ENCODE data around the gene SP9.

Gene SP9

GRCh38 chr2:174338671-174339560, 4.2 kb downstream of the SP9 start:
- Histone ChIP-seq H3K36me3 (ENCODE audit: control insufficient read depth in 5 of 5, insufficient read depth in 5 of 5, low read length in 5 of 5) (no peaks in the 10 kb centered on the region), H3K27ac (ENCODE audit: low read depth, low read length) (no peak overlapping the region), H3K4me1 (ENCODE audit: control insufficient read depth in 5 of 5, insufficient read depth in 5 of 5, low read length in 5 of 5) (peaks cover 0 to 70% (median 56%) of the 10 kb centered on the region in 5 donors), H3K9me3 (ENCODE audit: control insufficient read depth in 5 of 5, low read length in 5 of 5) (no peaks in the 10 kb centered on the region), H3K4me3 (ENCODE audit: low read depth in 1 of 5, low read length in 5 of 5) (no peak overlapping the region), H3K9ac (ENCODE audit: low read length in 5 of 5) (no peak overlapping the region), H3K27me3 (ENCODE audit: control insufficient read depth in 5 of 5, insufficient read depth in 4 of 5, low read length in 5 of 5) (peaks cover 52 to 88% (median 81%) of the 10 kb centered on the region in 5 donors)

DNA sequence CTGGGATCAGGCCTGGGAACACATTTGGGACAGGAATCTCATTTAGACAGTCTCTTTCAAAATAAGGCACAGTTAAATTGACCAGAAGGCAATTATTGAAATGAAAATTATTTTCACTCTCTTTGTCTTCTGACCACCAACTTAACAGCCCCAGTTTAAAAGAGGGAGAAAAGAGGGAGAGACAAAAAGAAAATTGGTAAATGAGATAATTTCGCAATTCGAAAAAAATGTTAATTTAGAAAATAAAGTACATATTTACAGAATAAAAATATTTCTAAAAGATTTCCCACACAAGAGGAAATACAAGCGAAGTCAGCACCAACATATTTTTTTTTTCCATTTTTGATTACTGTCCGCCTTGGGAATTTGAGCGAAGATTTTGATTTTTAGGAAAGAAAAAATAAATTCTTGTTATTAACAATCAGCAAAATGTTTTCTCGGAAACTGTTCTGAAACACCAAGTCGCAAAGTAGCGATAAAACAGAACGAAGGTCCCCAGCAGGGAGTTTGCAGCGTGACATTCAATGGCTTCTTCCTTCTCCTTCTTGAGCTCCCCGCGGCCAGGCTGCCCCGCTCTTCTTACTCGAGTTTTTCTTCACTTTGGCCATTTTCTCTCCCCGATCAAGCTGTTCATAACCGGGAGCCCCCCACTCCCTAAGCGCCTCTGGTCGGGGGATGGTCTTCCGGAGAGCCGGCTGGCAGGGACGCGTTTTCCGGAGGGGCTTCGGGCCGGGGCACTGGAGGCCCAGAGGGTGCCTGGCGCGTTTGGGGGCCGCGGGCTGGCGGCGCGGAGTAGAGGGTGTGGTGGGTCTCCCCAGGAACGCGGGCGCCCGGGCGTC, 5.0 kb downstream of the SP9 start:
- H3K4me3 ChIP-seq (ENCODE audit: low read depth in 1 of 5, low read length in 5 of 5): peak overlapping the region in 1 of 5 donors; percentile 41
- H3K9me3 ChIP-seq (ENCODE audit: control insufficient read depth in 5 of 5, low read length in 5 of 5): no peaks in the 10 kb centered on the region
- H3K27ac ChIP-seq (ENCODE audit: low read depth, low read length): no peak overlapping the region
- peaks cover 50 to 91% (median 79%) of the 10 kb centered on the region in 5 donors for H3K27me3 ChIP-seq (ENCODE audit: control insufficient read depth in 5 of 5, insufficient read depth in 4 of 5, low read length in 5 of 5)
- no peaks in the 10 kb centered on the region for H3K36me3 ChIP-seq (ENCODE audit: control insufficient read depth in 5 of 5, insufficient read depth in 5 of 5, low read length in 5 of 5)
- no peak overlapping the region for H3K9ac ChIP-seq (ENCODE audit: low read length in 5 of 5)
- H3K4me1 ChIP-seq (ENCODE audit: control insufficient read depth in 5 of 5, insufficient read depth in 5 of 5, low read length in 5 of 5): peaks cover 0 to 68% (median 53%) of the 10 kb centered on the region in 5 donors

- H3K36me3 ChIP-seq (ENCODE audit: control insufficient read depth in 5 of 5, insufficient read depth in 5 of 5, low read length in 5 of 5): no peaks in the 10 kb centered on the region
- peaks cover 0 to 59% (median 44%) of the 10 kb centered on the region in 5 donors for H3K4me1 ChIP-seq (ENCODE audit: control insufficient read depth in 5 of 5, insufficient read depth in 5 of 5, low read length in 5 of 5)
- peaks cover 47 to 84% (median 70%) of the 10 kb centered on the region in 5 donors for H3K27me3 ChIP-seq (ENCODE audit: control insufficient read depth in 5 of 5, insufficient read depth in 4 of 5, low read length in 5 of 5)
- H3K9me3 ChIP-seq (ENCODE audit: control insufficient read depth in 5 of 5, low read length in 5 of 5): no peaks in the 10 kb centered on the region
- no peak overlapping the region for H3K27ac ChIP-seq (ENCODE audit: low read depth, low read length)
- H3K4me3 ChIP-seq (ENCODE audit: low read depth in 1 of 5, low read length in 5 of 5): peak overlapping the region in 1 of 5 donors; percentile 41
- no peak overlapping the region for H3K9ac ChIP-seq (ENCODE audit: low read length in 5 of 5)
These were observed 5.9 kb downstream of the SP9 start for GRCh38 chr2:174340400-174341292.

DNA sequence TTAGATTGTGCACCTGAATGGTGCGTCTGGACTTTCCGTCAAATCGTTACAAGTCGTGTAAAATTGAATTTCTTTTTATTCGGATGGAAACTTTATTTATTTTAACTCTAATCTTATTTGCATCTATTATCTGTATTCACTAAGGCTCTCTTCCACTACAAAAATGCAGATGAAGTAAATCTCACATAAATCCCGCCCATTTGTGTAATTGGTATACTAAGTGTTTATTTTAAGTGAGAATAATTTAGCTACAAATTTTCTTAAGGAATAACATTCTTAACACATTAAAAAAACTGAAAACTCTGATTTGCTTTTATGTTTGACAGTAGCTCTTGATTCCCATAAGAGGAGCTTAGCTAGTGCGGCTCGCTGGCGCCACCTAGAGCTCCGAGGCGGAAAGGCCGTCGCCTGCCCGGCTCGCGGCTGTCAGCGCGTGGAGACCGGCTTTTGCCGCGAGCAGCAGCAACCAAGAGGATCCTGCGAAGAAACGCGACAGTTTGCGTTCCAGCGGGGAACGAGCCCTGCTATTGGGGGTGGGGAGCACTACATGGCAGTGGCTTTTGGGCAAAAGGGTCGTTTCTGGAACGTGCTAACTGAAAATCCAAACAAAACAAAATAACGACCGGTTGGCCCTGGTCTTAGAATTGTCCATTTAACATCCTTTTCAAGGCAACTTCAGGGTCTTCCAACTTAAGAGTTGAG, 6.7 kb downstream of the SP9 start:
- Histone ChIP-seq H3K27ac (ENCODE audit: low read depth, low read length) (no peak overlapping the region), H3K36me3 (ENCODE audit: control insufficient read depth in 5 of 5, insufficient read depth in 5 of 5, low read length in 5 of 5) (no peaks in the 10 kb centered on the region), H3K27me3 (ENCODE audit: control insufficient read depth in 5 of 5, insufficient read depth in 4 of 5, low read length in 5 of 5) (peaks cover 43 to 77% (median 62%) of the 10 kb centered on the region in 5 donors), H3K4me1 (ENCODE audit: control insufficient read depth in 5 of 5, insufficient read depth in 5 of 5, low read length in 5 of 5) (peaks cover 0 to 51% (median 36%) of the 10 kb centered on the region in 5 donors), H3K9ac (ENCODE audit: low read length in 5 of 5) (no peak overlapping the region), H3K9me3 (ENCODE audit: control insufficient read depth in 5 of 5, low read length in 5 of 5) (no peaks in the 10 kb centered on the region), H3K4me3 (ENCODE audit: low read depth in 1 of 5, low read length in 5 of 5) (peak overlapping the region; percentile 12 to 52 (median 14))

GRCh38 chr2:174341995-174342685, 7.4 kb downstream of the SP9 start:
- Histone ChIP-seq H3K9me3 (ENCODE audit: control insufficient read depth in 5 of 5, low read length in 5 of 5) (peaks cover 0 to 2% (median 0%) of the 10 kb centered on the region in 5 donors), H3K4me1 (ENCODE audit: control insufficient read depth in 5 of 5, insufficient read depth in 5 of 5, low read length in 5 of 5) (peaks cover 0 to 44% (median 30%) of the 10 kb centered on the region in 5 donors), H3K9ac (ENCODE audit: low read length in 5 of 5) (no peak overlapping the region), H3K4me3 (ENCODE audit: low read depth in 1 of 5, low read length in 5 of 5) (peak overlapping the region in 3 of 5 donors; percentile 12 to 52 (median 13)), H3K27me3 (ENCODE audit: control insufficient read depth in 5 of 5, insufficient read depth in 4 of 5, low read length in 5 of 5) (peaks cover 43 to 72% (median 57%) of the 10 kb centered on the region in 5 donors), H3K36me3 (ENCODE audit: control insufficient read depth in 5 of 5, insufficient read depth in 5 of 5, low read length in 5 of 5) (peaks cover 0 to 4% (median 1%) of the 10 kb centered on the region in 5 donors), H3K27ac (ENCODE audit: low read depth, low read length) (no peak overlapping the region)

- no peak overlapping the region for H3K27ac ChIP-seq (ENCODE audit: low read depth, low read length)
- H3K36me3 ChIP-seq (ENCODE audit: control insufficient read depth in 5 of 5, insufficient read depth in 5 of 5, low read length in 5 of 5): peaks cover 0 to 6% (median 3%) of the 10 kb centered on the region in 5 donors
- peaks cover 38 to 65% (median 52%) of the 10 kb centered on the region in 5 donors for H3K27me3 ChIP-seq (ENCODE audit: control insufficient read depth in 5 of 5, insufficient read depth in 4 of 5, low read length in 5 of 5)
- H3K9ac ChIP-seq (ENCODE audit: low read length in 5 of 5): no peak overlapping the region
- peaks cover 0 to 39% (median 25%) of the 10 kb centered on the region in 5 donors for H3K4me1 ChIP-seq (ENCODE audit: control insufficient read depth in 5 of 5, insufficient read depth in 5 of 5, low read length in 5 of 5)
- H3K9me3 ChIP-seq (ENCODE audit: control insufficient read depth in 5 of 5, low read length in 5 of 5): peaks cover 0 to 3% (median 0%) of the 10 kb centered on the region in 5 donors
- no peak overlapping the region for H3K4me3 ChIP-seq (ENCODE audit: low read depth in 1 of 5, low read length in 5 of 5)
These were observed 8.1 kb downstream of the SP9 start for GRCh38 chr2:174342686-174343342.

GRCh38 chr2:174343343-174343622, 8.5 kb downstream of the SP9 start:
- H3K27me3 ChIP-seq (ENCODE audit: control insufficient read depth in 5 of 5, insufficient read depth in 4 of 5, low read length in 5 of 5): peaks cover 38 to 60% (median 49%) of the 10 kb centered on the region in 5 donors
- H3K4me3 ChIP-seq (ENCODE audit: low read depth in 1 of 5, low read length in 5 of 5): no peak overlapping the region
- no peak overlapping the region for H3K27ac ChIP-seq (ENCODE audit: low read depth, low read length)
- peaks cover 0 to 39% (median 24%) of the 10 kb centered on the region in 5 donors for H3K4me1 ChIP-seq (ENCODE audit: control insufficient read depth in 5 of 5, insufficient read depth in 5 of 5, low read length in 5 of 5)
- peaks cover 3 to 11% (median 7%) of the 10 kb centered on the region in 5 donors for H3K36me3 ChIP-seq (ENCODE audit: control insufficient read depth in 5 of 5, insufficient read depth in 5 of 5, low read length in 5 of 5)
- no peak overlapping the region for H3K9ac ChIP-seq (ENCODE audit: low read length in 5 of 5)
- H3K9me3 ChIP-seq (ENCODE audit: control insufficient read depth in 5 of 5, low read length in 5 of 5): peaks cover 0 to 3% (median 0%) of the 10 kb centered on the region in 5 donors

DNA sequence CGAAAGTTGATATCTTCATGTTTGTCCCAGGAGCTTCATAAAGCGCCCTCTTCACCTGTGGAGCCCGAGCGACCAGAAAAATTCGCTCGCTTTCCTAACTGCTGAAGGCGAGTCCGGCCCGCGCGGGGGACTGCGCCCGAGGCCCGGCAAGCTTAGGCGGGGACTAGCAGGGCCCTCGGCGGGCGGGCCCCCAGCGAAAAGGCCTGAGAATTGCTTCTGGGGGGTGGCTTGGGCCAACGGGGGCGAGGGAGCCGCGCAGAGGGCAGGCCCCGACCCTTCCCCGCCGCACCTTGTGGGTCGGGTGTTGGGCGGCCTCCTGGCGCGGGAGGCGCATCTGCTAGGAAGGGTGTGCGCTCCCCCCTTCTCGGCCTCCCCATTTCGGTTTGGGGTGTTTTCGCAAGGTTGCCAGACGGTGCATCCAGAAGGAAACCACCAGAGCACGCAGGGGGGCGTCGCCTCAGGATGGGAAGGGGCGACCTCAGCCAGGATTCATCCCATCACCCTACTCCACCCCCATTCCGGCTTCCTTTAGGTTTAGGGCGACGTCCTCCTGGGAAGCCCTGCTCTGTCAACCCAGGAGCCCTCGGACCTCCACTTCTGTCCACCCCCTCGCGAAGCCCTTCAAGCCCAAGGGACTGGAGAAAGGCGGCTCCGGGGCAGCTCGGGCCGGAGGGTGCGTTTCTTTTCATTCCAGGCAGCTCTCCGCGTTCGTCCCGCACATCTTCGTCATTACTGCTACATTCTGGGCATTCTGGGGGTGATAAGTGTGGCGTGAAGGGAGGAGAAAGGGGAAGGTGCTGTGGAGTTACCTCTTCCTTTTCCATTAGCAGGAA, 9.1 kb downstream of the SP9 start:
- H3K27ac ChIP-seq (ENCODE audit: low read depth, low read length): no peak overlapping the region
- no peak overlapping the region for H3K4me3 ChIP-seq (ENCODE audit: low read depth in 1 of 5, low read length in 5 of 5)
- no peak overlapping the region for H3K9ac ChIP-seq (ENCODE audit: low read length in 5 of 5)
- peaks cover 0 to 3% (median 0%) of the 10 kb centered on the region in 5 donors for H3K9me3 ChIP-seq (ENCODE audit: control insufficient read depth in 5 of 5, low read length in 5 of 5)
- H3K27me3 ChIP-seq (ENCODE audit: control insufficient read depth in 5 of 5, insufficient read depth in 4 of 5, low read length in 5 of 5): peaks cover 37 to 55% (median 47%) of the 10 kb centered on the region in 5 donors
- H3K36me3 ChIP-seq (ENCODE audit: control insufficient read depth in 5 of 5, insufficient read depth in 5 of 5, low read length in 5 of 5): peaks cover 9 to 17% (median 13%) of the 10 kb centered on the region in 5 donors
- H3K4me1 ChIP-seq (ENCODE audit: control insufficient read depth in 5 of 5, insufficient read depth in 5 of 5, low read length in 5 of 5): peaks cover 2 to 39% (median 24%) of the 10 kb centered on the region in 5 donors

Data from subcutaneous abdominal adipose tissue (tissue), 5 donors.